HepG2 (cell line): ENCODE measurements around the gene TUBGCP3. TPM values are rescaled to one million over a fixed set of nuclear protein-coding genes. Genes with fewer than 3 reads are reported as not detected.

Source experiments
- ATAC-seq: fragments of 200-7000 bp; cut with Tn5 transposase; 3 replicates; pipeline ENCODE4 v1.9.1; 2020; ENCODE audit warnings: mild to moderate bottlenecking, moderate library complexity
- BruUV-seq: library from RNA; stranded (reverse); fragments of 400-500 nt; replicated peaks from 2 replicates; lab custom pipeline; 2021; lab: Mats Ljungman, UMichigan
- CTCF ChIA-PET: fragments of 300-600 bp; formaldehyde crosslinking; extraction: SDS; loops from one replicate; lab custom pipeline; 2021; ENCODE audit warnings: low total read pairs, inconsistent platforms, low intra/inter-chr PET ratio; lab: Yijun Ruan, JAX
- POLR2A ChIA-PET: fragments of 350-600 bp; sonication (Branson Sonifier 250); formaldehyde crosslinking; loops from one replicate; lab custom pipeline; 2020; ENCODE audit warnings: antibody characterized with exemption, inconsistent platforms; lab: Yijun Ruan, JAX
- DNase-seq: peaks from one replicate; pipeline ENCODE4 v3.0.0-alpha.2; 2015; ENCODE audit warnings: low spot score
- FAIRE-seq: peaks from 3 replicates; lab custom pipeline; 2011; peaks lifted over from hg19 to GRCh38; lab: Jason Lieb, UNC
- H2AFZ ChIP-seq: one replicate; pipeline ENCODE4 v1.6.1; 2011; ENCODE audit warnings: low read length, inconsistent platforms
- H3K27ac ChIP-seq: fragments of 300-600 bp; 3 replicates; pipeline ENCODE4 v1.8.0; 2011; ENCODE audit warnings: mixed run types, mild to moderate bottlenecking, mixed read lengths, low read length, inconsistent platforms; ENCODE audit not compliant: insufficient read depth; ENCODE audit errors: extremely low read length
- H3K27me3 ChIP-seq, 2 experiments: fragments of 200-600 bp in 1 of 2; 2 replicates in 1 of 2; 3 replicates in 1 of 2; pipeline versions ENCODE4 v1.6.0 to v1.8.0; 2011; ENCODE audit warnings: low read length in 2 of 2, mild to moderate bottlenecking in 2 of 2, moderate library complexity in 2 of 2, inconsistent platforms in 1 of 2; ENCODE audit not compliant: insufficient read depth in 2 of 2, control insufficient read depth in 1 of 2
- H3K36me3 ChIP-seq, 2 experiments: fragments of 200-600 bp in 1 of 2; replicated peaks in 1 of 2; 2 replicates in 1 of 2; 3 replicates in 1 of 2; pipeline versions ENCODE4 v1.5.1 to v1.8.0; 2011; ENCODE audit warnings: low read length in 2 of 2, inconsistent platforms in 1 of 2; ENCODE audit not compliant: insufficient read depth in 2 of 2, control insufficient read depth in 1 of 2
- H3K4me1 ChIP-seq: 2 replicates; pipeline ENCODE4 v1.5.1; 2012; ENCODE audit warnings: low read length, inconsistent platforms; ENCODE audit not compliant: insufficient read depth
- H3K4me2 ChIP-seq: 2 replicates; pipeline ENCODE4 v1.6.0; 2011; ENCODE audit warnings: low read depth, low read length, inconsistent platforms
- H3K4me3 ChIP-seq, 3 experiments: fragments of 200-600 bp in 1 of 3; sonication (generic), shearing (Covaris generic) in 1 of 3; replicated peaks in 1 of 3; 2 replicates each; pipeline ENCODE4 v1.5.1; 2011 to 2016; ENCODE audit warnings: low read length in 3 of 3, inconsistent platforms in 2 of 3, low read depth in 2 of 3, mild to moderate bottlenecking in 2 of 3, control low read depth in 1 of 3, mixed read lengths in 1 of 3; ENCODE audit not compliant: insufficient read depth in 1 of 3
- H3K79me2 ChIP-seq: one replicate; pipeline ENCODE4 v1.6.1; 2011; ENCODE audit warnings: low read length, inconsistent platforms; ENCODE audit not compliant: insufficient read depth
- H3K9ac ChIP-seq: 2 replicates; pipeline ENCODE4 v1.6.0; 2011; ENCODE audit warnings: mild to moderate bottlenecking, low read depth, low read length, inconsistent platforms; ENCODE audit not compliant: insufficient read depth
- H3K9me3 ChIP-seq: 2 replicates; pipeline ENCODE4 v1.5.1; 2012; ENCODE audit warnings: mild to moderate bottlenecking, low read length
- H4K20me1 ChIP-seq: 2 replicates; pipeline ENCODE4 v1.6.0; 2011; ENCODE audit warnings: inconsistent platforms, mild to moderate bottlenecking, low read length, moderate library complexity; ENCODE audit not compliant: insufficient read depth
- DZIP1 ChIP-seq: sonication (generic); formaldehyde crosslinking; IDR thresholded peaks from 2 replicates; pipeline ENCODE4 v1.5.0; 2020; ENCODE audit warnings: mild to moderate bottlenecking, missing genetic modification reagents
- GLMP ChIP-seq: sonication (generic); formaldehyde crosslinking; IDR thresholded peaks from 2 replicates; pipeline ENCODE4 v1.9.0; 2021; ENCODE audit warnings: missing genetic modification reagents, mild to moderate bottlenecking, borderline replicate concordance
- IKZF5 ChIP-seq: IDR thresholded peaks from 2 replicates; pipeline ENCODE4 v1.6.1; 2018; ENCODE audit warnings: missing genetic modification reagents, mild to moderate bottlenecking, missing compliant biosample characterization
- KDM5B ChIP-seq: sonication (generic); formaldehyde crosslinking; IDR thresholded peaks from 2 replicates; pipeline ENCODE4 v1.4.0; 2020; ENCODE audit warnings: missing genetic modification reagents, mild to moderate bottlenecking, borderline replicate concordance
- PLSCR1 ChIP-seq: sonication (generic); formaldehyde crosslinking; IDR thresholded peaks from 2 replicates; pipeline ENCODE4 v1.5.0; 2020; ENCODE audit warnings: missing genetic modification reagents, mild to moderate bottlenecking, borderline replicate concordance
- TBX3 ChIP-seq: fragments of 450-650 bp; IDR thresholded peaks from 2 replicates; pipeline ENCODE4 v1.6.1; 2017; ENCODE audit warnings: antibody characterized with exemption, mild to moderate bottlenecking, inconsistent platforms, borderline replicate concordance
- TCF7L2 ChIP-seq: IDR thresholded peaks from 2 replicates; pipeline ENCODE4 v1.6.1; 2011; ENCODE audit warnings: mild to moderate bottlenecking, low read depth, low read length, moderate library complexity
- ZBTB34 ChIP-seq: sonication (generic); formaldehyde crosslinking; IDR thresholded peaks from 2 replicates; pipeline ENCODE4 v1.8.0; 2022; ENCODE audit warnings: mild to moderate bottlenecking, missing genetic modification reagents
- ZNF556 ChIP-seq: sonication (generic); formaldehyde crosslinking; IDR thresholded peaks from 2 replicates; pipeline ENCODE4 v1.4.0; 2020; ENCODE audit warnings: mild to moderate bottlenecking, missing genetic modification reagents, borderline replicate concordance
- ZNF660 ChIP-seq: sonication (generic); formaldehyde crosslinking; IDR thresholded peaks from 2 replicates; pipeline ENCODE4 v1.5.1; 2020; ENCODE audit warnings: mild to moderate bottlenecking, low read depth, missing genetic modification reagents, borderline replicate concordance
- ZNF792 ChIP-seq: IDR thresholded peaks from 2 replicates; pipeline ENCODE4 v1.6.1; 2016
- WGBS: methylation state at CpG from one replicate; pipeline ENCODE4 v1.1.6; 2017; ENCODE audit warnings: low lambda C conversion rate; 5-methylcytosine and 5-hydroxymethylcytosine counted together
- in situ Hi-C: cut with HindIII; loops from 2 replicates; pipeline ENCODE4 v1.10.0; 2017; ENCODE audit warnings: low pct_unique_long_range_greater_than_20kb; ENCODE audit not compliant: extremely low pct_ligation_motif_present
- intact Hi-C: fragments of 100-400 bp; cut with micrococcal nuclease; formaldehyde crosslinking; loops from one replicate; pipeline ENCODE4 v1.10.0; 2022; ENCODE audit not compliant: unreplicated experiment
- polyA plus RNA-seq, 8 experiments: library from polyadenylated mRNA; depleted of rRNA in 3 of 8; stranded (reverse) in 7 of 8; unstranded in 1 of 8; fragments of >200 nt; fragmentation: Illumina TruSeq in 4 of 8; extraction: Trizol in 4 of 8; gene quantifications; 2 replicates each; pipeline versions ENCODE4 v1.2.1 to v1.2.3, GENCODE V29; 2011 to 2016; ENCODE audit warnings: low read depth in 4 of 8, missing spikeins in 1 of 8, mixed read lengths in 1 of 8; ENCODE audit not compliant: insufficient read depth in 1 of 8
- total RNA-seq, 5 experiments: library from RNA; depleted of rRNA; stranded (reverse); fragments of >200 nt; fragmentation: Illumina TruSeq; extraction: Trizol; gene quantifications; 2 replicates each; pipeline ENCODE4 v1.2.3, GENCODE V29; 2016; ENCODE audit warnings: low read depth in 1 of 5

TUBGCP3 gene
- total and polyA plus RNA-seq, 2 of the 13 experiments (the other 11 are each of a cell fraction or from before 2014, with no cell fraction given) = 12.6 to 15.5 TPM

GRCh38 chr13:112453207-112453829 lies 134.6 kb downstream of the TUBGCP3 start (continued):
- TF ChIP-seq IKZF5 = no peak
- TF ChIP-seq ZNF660 = no peak

- no TSS peak for BruUV-seq
- ChIA-PET POLR2A (no interaction called here), CTCF (no interaction called here)
- no peak overlapping the region for H3K27ac ChIP-seq
- H3K36me3 ChIP-seq = no peaks in the 10 kb centered on the region
- H3K9ac ChIP-seq = no peak overlapping the region
- peaks cover 21 to 91% of the 10 kb centered on the region in 2 experiments for H3K27me3 ChIP-seq
- no peak for DNase-seq
- ATAC-seq = peak; percentile 14; the same call in 2 of the 3 replicates
- no peak for FAIRE-seq
- in situ Hi-C loops (no loop called here), intact Hi-C loops (no loop called here)
- no peaks in the 10 kb centered on the region for H3K79me2 ChIP-seq
- no peaks in the 10 kb centered on the region for H3K4me1 ChIP-seq
- no peak overlapping the region for H3K4me2 ChIP-seq
- WGBS = 31% methylated on average over 9 of the region's 36 CpGs
- no peaks in the 10 kb centered on the region for H4K20me1 ChIP-seq
- H2AFZ ChIP-seq = no peak overlapping the region
- H3K4me3 ChIP-seq = no peak overlapping the region
- H3K9me3 ChIP-seq = no peaks in the 10 kb centered on the region
- no peak for TF ChIP-seq KDM5B (CRISPR knock-in tag)
- no peak for TF ChIP-seq TCF7L2
- TF ChIP-seq ZBTB34 (CRISPR knock-in tag) = no peak
- no peak for TF ChIP-seq GLMP
- no peak for TF ChIP-seq TBX3
- no peak for TF ChIP-seq ZNF792 (CRISPR knock-in tag)
- no peak for TF ChIP-seq PLSCR1 (CRISPR knock-in tag)
- no peak for TF ChIP-seq ZNF556 (CRISPR knock-in tag)
- no peak for TF ChIP-seq DZIP1
Observed at GRCh38 chr13:112452380-112453206, 135.4 kb downstream of the TUBGCP3 start.
